GM12891 (cell line): Measurements from ENCODE around the gene TUB.

ENCODE experiments used
- DNase-seq: peaks from one replicate; pipeline ENCODE4 v3.0.0; 2011; ENCODE audit warnings: low spot score; ENCODE audit not compliant: insufficient read length
- FAIRE-seq: peaks from 2 replicates; lab custom pipeline; 2011; peaks lifted over from hg19 to GRCh38; lab: Jason Lieb, UNC
- PAX5 ChIP-seq: IDR thresholded peaks from 2 replicates; pipeline ENCODE4 v1.6.1; 2011; ENCODE audit warnings: low read length, moderate library complexity, mild to moderate bottlenecking; ENCODE audit not compliant: insufficient read depth, severe bottlenecking
- POLR2A ChIP-seq: IDR thresholded peaks from 2 replicates; pipeline ENCODE4 v1.6.1; 2011; ENCODE audit warnings: low read depth, low read length, control low read depth
- POLR2AphosphoS5 ChIP-seq: IDR thresholded peaks from 2 replicates; pipeline ENCODE4 v1.6.1; 2011; ENCODE audit warnings: low read depth, low read length, control low read depth
- POU2F2 ChIP-seq: IDR thresholded peaks from 2 replicates; pipeline ENCODE4 v1.6.1; 2011; ENCODE audit warnings: low read depth, mild to moderate bottlenecking, control low read depth, low read length, moderate library complexity
- SPI1 ChIP-seq: IDR thresholded peaks from 2 replicates; pipeline ENCODE4 v1.6.1; 2011; ENCODE audit warnings: low read depth, low read length, control low read depth
- TAF1 ChIP-seq: IDR thresholded peaks from 2 replicates; pipeline ENCODE4 v1.6.1; 2011; ENCODE audit warnings: low read depth, low read length, control low read depth

TUB gene

GRCh38 chr11:8036002-8036802, 44.8 kb upstream of the TUB start:
- DNase-seq (no peak), FAIRE-seq (no peak)
- TF ChIP-seq TAF1 (no peak), POU2F2 (no peak), POLR2A (no peak), POLR2AphosphoS5 (no peak), SPI1 (no peak), PAX5 (no peak)

GRCh38 chr11:8036986-8037385, 44.0 kb upstream of the TUB start:
- TF ChIP-seq POLR2A (no peak), TAF1 (no peak), PAX5 (no peak), POLR2AphosphoS5 (no peak), POU2F2 (no peak), SPI1 (no peak)
- FAIRE-seq (no peak), DNase-seq (no peak)

GRCh38 chr11:8038393-8038792, 42.6 kb upstream of the TUB start:
- FAIRE-seq (no peak), DNase-seq (no peak)
- no peak for TF ChIP-seq POLR2AphosphoS5
- no peak for TF ChIP-seq TAF1
- no peak for TF ChIP-seq POU2F2
- no peak for TF ChIP-seq SPI1
- no peak for TF ChIP-seq PAX5
- TF ChIP-seq POLR2A, result no peak

GRCh38 chr11:8038811-8039529, 42.0 kb upstream of the TUB start:
- no peak for FAIRE-seq
- no peak for DNase-seq
- no peak for TF ChIP-seq TAF1
- no peak for TF ChIP-seq PAX5
- TF ChIP-seq POLR2A, result no peak
- no peak for TF ChIP-seq POLR2AphosphoS5
- TF ChIP-seq POU2F2, result no peak
- no peak for TF ChIP-seq SPI1

- no peak for FAIRE-seq
- TF ChIP-seq SPI1, result no peak
- TF ChIP-seq TAF1, result no peak
- TF ChIP-seq PAX5, result no peak
- no peak for TF ChIP-seq POLR2A
Observed at GRCh38 chr11:8039530-8040260, 41.3 kb upstream of the TUB start.

GRCh38 chr11:8040261-8040920, 40.6 kb upstream of the TUB start:
- DNase-seq (no peak), FAIRE-seq (no peak)
- TF ChIP-seq POU2F2 (no peak), POLR2A (no peak), PAX5 (no peak), TAF1 (no peak), SPI1 (no peak), POLR2AphosphoS5 (no peak)

More at GRCh38 chr11:8039530-8040260, 41.3 kb upstream of the TUB start:
- DNase-seq, result no peak

GRCh38 chr11:8040921-8041285, 40.1 kb upstream of the TUB start:
- FAIRE-seq, result no peak

GRCh38 chr11:8041576-8041975, 39.4 kb upstream of the TUB start:
- TF ChIP-seq TAF1 (no peak), SPI1 (no peak), PAX5 (no peak), POLR2AphosphoS5 (no peak), POLR2A (no peak), POU2F2 (no peak)
- DNase-seq (no peak), FAIRE-seq (no peak)

More at GRCh38 chr11:8040921-8041285, 40.1 kb upstream of the TUB start:
- DNase-seq, result no peak
- no peak for TF ChIP-seq POU2F2
- TF ChIP-seq TAF1, result no peak
- no peak for TF ChIP-seq PAX5
- TF ChIP-seq POLR2A, result no peak
- no peak for TF ChIP-seq SPI1
- no peak for TF ChIP-seq POLR2AphosphoS5

GRCh38 chr11:8043756-8044155, 37.3 kb upstream of the TUB start:
- no peak for TF ChIP-seq POLR2AphosphoS5
- TF ChIP-seq POLR2A, result no peak
- TF ChIP-seq POU2F2, result no peak
- TF ChIP-seq SPI1, result no peak
- no peak for TF ChIP-seq TAF1
- TF ChIP-seq PAX5, result no peak
- FAIRE-seq, result no peak

More at GRCh38 chr11:8043756-8044155, 37.3 kb upstream of the TUB start:
- no peak for DNase-seq
